Measurements from ENCODE around the gene ZNF326. TPM values are rescaled to one million over a fixed set of nuclear protein-coding genes. Genes with fewer than 3 reads are reported as not detected.

The ZNF326 gene
- total RNA-seq, 4 donors from 2014 or later, result 9.0 to 15.4 (median 9.9) TPM

DNA sequence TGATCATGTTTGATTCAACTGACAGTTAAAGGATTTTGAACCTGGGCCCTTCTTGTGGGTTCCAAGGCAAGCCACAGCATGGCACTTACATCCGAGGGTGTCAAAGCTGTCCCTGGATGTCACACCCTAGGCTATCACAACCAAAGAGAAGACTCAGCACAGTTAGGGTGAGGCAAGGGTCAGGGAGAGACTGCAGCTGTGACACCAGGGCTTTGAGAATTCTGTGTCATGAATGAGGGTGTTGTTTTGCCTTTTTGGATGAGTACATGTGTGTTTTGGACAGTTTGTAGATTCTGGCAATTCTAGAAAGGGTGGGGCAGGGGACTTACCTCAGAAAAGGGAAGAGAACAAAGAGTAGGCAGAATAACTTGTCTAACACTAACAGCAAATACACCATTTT lies 37.8 kb upstream of the ZNF326 start:
- no peak overlapping the region for H3K27ac ChIP-seq (replicated peaks in 1 of 4)
- no peaks in the 10 kb centered on the region for H3K27me3 ChIP-seq
- 57% methylated on average over 1 of the region's 1 CpG for WGBS
- intact Hi-C loops (cut with DNase I), result no loop called here
- no peak for DNase-seq (ENCODE audit: extremely low spot score)
- H3K36me3 ChIP-seq, result no peaks in the 10 kb centered on the region
- no peaks in the 10 kb centered on the region for H3K4me1 ChIP-seq
- no peak overlapping the region for H3K4me3 ChIP-seq
- TF ChIP-seq EP300 (IDR thresholded peaks at IDR 0.05), result no peak
- no peak for TF ChIP-seq POLR2A (IDR thresholded peaks at IDR 0.05; ENCODE audit: low read depth)
- TF ChIP-seq, protein P1, sequence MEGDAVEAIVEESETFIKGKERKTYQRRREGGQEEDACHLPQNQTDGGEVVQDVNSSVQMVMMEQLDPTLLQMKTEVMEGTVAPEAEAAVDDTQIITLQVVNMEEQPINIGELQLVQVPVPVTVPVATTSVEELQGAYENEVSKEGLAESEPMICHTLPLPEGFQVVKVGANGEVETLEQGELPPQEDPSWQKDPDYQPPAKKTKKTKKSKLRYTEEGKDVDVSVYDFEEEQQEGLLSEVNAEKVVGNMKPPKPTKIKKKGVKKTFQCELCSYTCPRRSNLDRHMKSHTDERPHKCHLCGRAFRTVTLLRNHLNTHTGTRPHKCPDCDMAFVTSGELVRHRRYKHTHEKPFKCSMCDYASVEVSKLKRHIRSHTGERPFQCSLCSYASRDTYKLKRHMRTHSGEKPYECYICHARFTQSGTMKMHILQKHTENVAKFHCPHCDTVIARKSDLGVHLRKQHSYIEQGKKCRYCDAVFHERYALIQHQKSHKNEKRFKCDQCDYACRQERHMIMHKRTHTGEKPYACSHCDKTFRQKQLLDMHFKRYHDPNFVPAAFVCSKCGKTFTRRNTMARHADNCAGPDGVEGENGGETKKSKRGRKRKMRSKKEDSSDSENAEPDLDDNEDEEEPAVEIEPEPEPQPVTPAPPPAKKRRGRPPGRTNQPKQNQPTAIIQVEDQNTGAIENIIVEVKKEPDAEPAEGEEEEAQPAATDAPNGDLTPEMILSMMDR (IDR thresholded peaks at IDR 0.05), result no peak
- no peak for TF ChIP-seq POLR2AphosphoS5 (IDR thresholded peaks at IDR 0.05)
- H3K9me3 ChIP-seq, result no peaks in the 10 kb centered on the region

DNA sequence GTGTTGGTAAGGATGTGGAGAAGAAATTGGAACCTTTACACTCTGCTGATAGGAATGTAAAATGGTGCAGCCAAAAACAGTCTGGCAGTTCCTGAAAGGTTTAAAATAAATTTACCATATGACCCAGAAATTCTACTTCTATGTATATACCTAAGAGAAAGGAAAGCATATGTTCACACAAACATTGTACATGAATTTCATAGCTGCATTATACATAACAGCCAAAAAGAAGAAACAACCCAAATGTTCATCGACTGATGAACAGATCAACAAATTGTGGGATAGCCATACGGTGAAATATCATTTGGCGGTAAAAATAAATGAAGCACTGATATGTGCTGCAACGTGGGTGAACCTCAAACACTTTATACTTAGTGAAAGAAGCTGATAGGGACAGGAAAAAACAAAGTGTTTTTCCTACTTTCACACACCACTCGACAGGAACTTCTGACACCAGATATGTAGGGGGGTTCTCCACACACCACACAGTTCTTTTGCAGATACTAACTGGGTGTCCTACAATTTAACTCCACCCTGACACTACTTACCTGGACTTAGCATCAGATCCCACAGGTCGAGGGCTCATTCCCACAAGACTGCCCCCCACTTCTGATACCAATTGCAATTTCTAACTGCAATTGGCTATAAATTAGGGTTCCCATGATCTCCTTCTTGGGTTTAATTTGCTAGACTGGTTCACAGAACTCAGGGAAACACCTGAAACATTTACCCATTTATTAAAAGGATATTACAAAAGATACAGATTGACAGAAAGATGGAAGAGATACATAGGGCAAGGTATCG lies 35.9 kb upstream of the ZNF326 start:
- TF ChIP-seq, protein P1 (IDR thresholded peaks at IDR 0.05), result no peak
- TF ChIP-seq POLR2A (IDR thresholded peaks at IDR 0.05; ENCODE audit: low read depth) (no peak), EP300 (IDR thresholded peaks at IDR 0.05) (no peak), POLR2AphosphoS5 (IDR thresholded peaks at IDR 0.05) (no peak)
- 94% methylated on average over 7 of the region's 7 CpGs for WGBS
- H3K27ac ChIP-seq (replicated peaks in 1 of 4), result no peak overlapping the region
- no peaks in the 10 kb centered on the region for H3K27me3 ChIP-seq
- H3K4me1 ChIP-seq, result no peaks in the 10 kb centered on the region
- H3K36me3 ChIP-seq, result no peaks in the 10 kb centered on the region
- no peak for DNase-seq (ENCODE audit: extremely low spot score)
- H3K9me3 ChIP-seq, result no peaks in the 10 kb centered on the region
- H3K4me3 ChIP-seq, result no peak overlapping the region
- intact Hi-C loops (cut with DNase I), result no loop called here

DNA sequence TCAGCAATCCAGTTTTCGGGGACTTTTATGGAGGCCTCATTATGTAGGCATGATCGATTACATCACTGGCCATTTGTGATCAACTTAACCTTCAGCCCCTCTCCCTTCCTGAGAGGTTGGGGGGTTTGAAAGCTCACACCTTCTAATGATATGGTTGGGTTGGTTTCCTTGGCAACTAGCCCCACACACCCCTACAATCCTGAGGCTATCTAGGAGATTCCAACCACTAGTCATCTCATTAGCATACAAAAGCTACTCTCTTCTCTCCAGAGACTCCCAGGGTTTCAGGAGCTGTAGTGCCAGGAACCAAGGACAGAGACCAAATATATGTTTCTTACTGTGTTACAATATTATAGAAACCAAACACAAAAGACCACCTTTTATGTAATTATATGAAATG lies 35.2 kb upstream of the ZNF326 start:
- Histone ChIP-seq H3K27me3 (no peaks in the 10 kb centered on the region), H3K27ac (replicated peaks in 1 of 4) (no peak overlapping the region), H3K9me3 (no peaks in the 10 kb centered on the region), H3K36me3 (no peaks in the 10 kb centered on the region), H3K4me3 (no peak overlapping the region), H3K4me1 (no peaks in the 10 kb centered on the region)
- TF ChIP-seq POLR2A (IDR thresholded peaks at IDR 0.05; ENCODE audit: low read depth), result no peak
- intact Hi-C loops (cut with DNase I), result no loop called here
- no peak for DNase-seq (ENCODE audit: extremely low spot score)
- 94% methylated on average over 2 of the region's 2 CpGs for WGBS

DNA sequence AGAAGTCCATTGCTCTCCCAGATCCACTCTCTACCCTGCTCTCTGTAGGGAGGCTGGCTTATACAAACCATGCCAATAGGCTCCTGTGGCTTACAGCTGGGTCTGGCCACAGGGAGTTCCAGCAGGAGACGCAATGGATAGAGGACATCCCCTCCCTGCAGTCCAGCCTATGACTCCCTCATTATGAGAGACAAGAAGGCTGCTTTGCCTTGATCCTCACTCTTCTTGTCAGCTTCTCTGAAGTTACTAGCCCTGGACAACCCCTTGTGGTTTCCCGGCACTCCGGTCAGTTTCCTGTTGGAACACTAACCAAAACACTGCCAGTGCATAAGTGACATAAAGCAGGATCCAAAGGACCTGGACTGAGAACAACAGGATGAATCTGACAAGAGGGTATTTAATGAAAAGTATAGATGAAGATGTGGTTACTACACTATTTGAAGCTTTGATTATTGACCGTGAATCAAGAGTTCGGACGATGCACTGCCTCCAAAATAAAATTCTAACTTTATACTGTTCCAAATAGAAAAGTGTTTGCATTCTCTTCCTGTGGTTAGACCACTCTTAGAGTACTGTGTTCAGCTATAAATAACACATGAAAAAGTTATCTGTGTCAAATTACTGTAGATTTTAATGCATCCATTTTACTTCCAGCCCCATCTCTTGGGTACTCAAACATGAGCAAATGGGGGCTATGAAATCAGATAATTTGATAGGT lies 32.7 kb upstream of the ZNF326 start:
- TF ChIP-seq, protein P1 (IDR thresholded peaks at IDR 0.05), result no peak
- intact Hi-C loops (cut with DNase I), result no loop called here
- WGBS, result 52% methylated on average over 6 of the region's 6 CpGs

DNA sequence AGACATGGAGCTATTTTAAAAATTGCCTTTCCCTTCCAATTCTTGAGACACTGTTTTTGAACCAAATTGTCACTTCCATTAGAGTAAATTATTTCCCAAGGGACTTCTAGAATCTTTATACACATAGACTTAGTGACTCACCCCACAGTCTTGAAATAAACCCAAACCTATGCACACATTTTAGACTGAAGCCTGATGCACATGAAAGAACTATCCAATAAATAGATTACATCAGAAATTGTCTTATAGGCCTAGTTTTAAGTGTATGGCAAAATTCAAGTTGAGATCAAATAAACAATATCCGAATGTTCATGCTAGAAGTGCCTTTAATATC lies 32.2 kb upstream of the ZNF326 start:
- 92% methylated on average over 1 of the region's 1 CpG for WGBS
- no peaks in the 10 kb centered on the region for H3K36me3 ChIP-seq
- H3K4me1 ChIP-seq, result no peaks in the 10 kb centered on the region
- no peak for TF ChIP-seq EP300 (IDR thresholded peaks at IDR 0.05)
- no peak for TF ChIP-seq POLR2A (IDR thresholded peaks at IDR 0.05; ENCODE audit: low read depth)
- TF ChIP-seq POLR2AphosphoS5 (IDR thresholded peaks at IDR 0.05), result no peak
- TF ChIP-seq, protein P1 (IDR thresholded peaks at IDR 0.05), result no peak
- H3K4me3 ChIP-seq, result no peak overlapping the region
- no peaks in the 10 kb centered on the region for H3K27me3 ChIP-seq
- DNase-seq (ENCODE audit: extremely low spot score), result no peak
- no peak overlapping the region for H3K27ac ChIP-seq (replicated peaks in 1 of 4)
- H3K9me3 ChIP-seq, result no peaks in the 10 kb centered on the region
- intact Hi-C loops (cut with DNase I), result no loop called here

More for the DNA sequence above, 32.7 kb upstream of the ZNF326 start:
- no peaks in the 10 kb centered on the region for H3K9me3 ChIP-seq
- no peak overlapping the region for H3K4me3 ChIP-seq
- no peaks in the 10 kb centered on the region for H3K36me3 ChIP-seq
- no peak for DNase-seq (ENCODE audit: extremely low spot score)
- H3K27me3 ChIP-seq, result no peaks in the 10 kb centered on the region
- H3K27ac ChIP-seq (replicated peaks in 1 of 4), result no peak overlapping the region
- H3K4me1 ChIP-seq, result no peaks in the 10 kb centered on the region
